Activated naive CD4-positive, alpha-beta T cell treated with anti-CD3 and anti-CD28 coated beads, Interleukin-2, amount 10 ng/mL, durations not matched to agents 7 days and 5 days (primary cell): Measurements from ENCODE around the gene RRP1.
A peak's percentile ranks its signal among the peaks of the same experiment; 100 is the strongest.

ENCODE experiments used
- CTCF ChIA-PET: fragments of 350-600 bp; sonication (Branson Sonifier 250); formaldehyde crosslinking; loops from one replicate; lab custom pipeline; 2021; ENCODE audit warnings: antibody characterized with exemption; lab: Charles Lee
- DNase-seq: peaks from one replicate; pipeline ENCODE4 v3.0.0-alpha.2; 2020
- H3K27ac Mint-ChIP-seq: one replicate; pipeline ENCODE4 v1.8.0; 2021; ENCODE audit warnings: mild to moderate bottlenecking, moderate library complexity, mixed read lengths
- H3K27me3 Mint-ChIP-seq: one replicate; pipeline ENCODE4 v1.8.0; 2021; ENCODE audit warnings: mild to moderate bottlenecking, mixed read lengths
- H3K36me3 Mint-ChIP-seq: one replicate; pipeline ENCODE4 v1.8.0; 2021; ENCODE audit warnings: mixed read lengths
- H3K4me1 Mint-ChIP-seq: one replicate; pipeline ENCODE4 v1.8.0; 2021; ENCODE audit warnings: mixed read lengths
- H3K4me3 Mint-ChIP-seq: one replicate; pipeline ENCODE4 v1.8.0; 2021; ENCODE audit warnings: mild to moderate bottlenecking, moderate library complexity, mixed read lengths
- H3K9me3 Mint-ChIP-seq: one replicate; pipeline ENCODE4 v1.8.0; 2021; ENCODE audit warnings: mixed read lengths

The RRP1 gene

DNA sequence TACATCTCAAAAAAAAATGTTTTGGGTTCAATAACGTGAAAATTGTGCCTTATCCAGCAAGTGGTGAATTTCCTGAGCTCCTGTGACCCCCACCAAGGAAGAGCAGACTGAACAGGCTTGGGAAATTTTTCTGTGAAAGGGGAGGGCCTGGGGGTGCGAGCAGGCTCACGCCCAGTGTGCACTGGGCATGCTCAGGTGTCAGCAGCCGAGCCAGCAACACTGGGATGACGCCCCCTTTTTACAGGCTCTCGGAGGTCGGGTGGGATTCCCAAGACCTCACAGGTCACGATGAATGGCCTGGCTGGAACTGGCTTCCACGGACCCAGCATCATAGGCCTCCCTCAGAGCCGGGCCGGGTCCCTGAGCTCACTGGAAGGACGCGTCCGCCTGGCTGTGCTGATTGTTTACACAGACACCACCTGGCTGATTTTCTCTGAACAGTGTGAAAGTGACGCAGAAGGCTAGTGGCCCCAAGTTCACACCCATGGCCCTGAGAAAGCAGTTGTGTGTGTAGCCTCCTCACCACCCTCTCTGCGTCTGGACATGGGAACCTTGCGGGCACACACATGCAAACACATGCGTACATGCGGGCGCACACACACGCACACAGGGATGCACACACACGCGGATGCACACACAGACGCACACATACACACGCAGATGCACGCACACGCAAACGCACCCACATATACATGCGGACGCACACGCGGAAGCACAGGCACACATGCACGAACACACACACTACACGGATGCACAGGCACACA lies 22.5 kb upstream of the RRP1 start:
- H3K27ac Mint-ChIP-seq: no peak overlapping the region
- DNase-seq: no peak
- H3K9me3 Mint-ChIP-seq: no peaks in the 10 kb centered on the region
- H3K4me3 Mint-ChIP-seq: no peak overlapping the region
- H3K27me3 Mint-ChIP-seq: peaks cover 4% of the 10 kb centered on the region
- H3K4me1 Mint-ChIP-seq: peaks cover 5% of the 10 kb centered on the region
- CTCF ChIA-PET: no interaction called here
- peaks cover 7% of the 10 kb centered on the region for H3K36me3 Mint-ChIP-seq

DNA sequence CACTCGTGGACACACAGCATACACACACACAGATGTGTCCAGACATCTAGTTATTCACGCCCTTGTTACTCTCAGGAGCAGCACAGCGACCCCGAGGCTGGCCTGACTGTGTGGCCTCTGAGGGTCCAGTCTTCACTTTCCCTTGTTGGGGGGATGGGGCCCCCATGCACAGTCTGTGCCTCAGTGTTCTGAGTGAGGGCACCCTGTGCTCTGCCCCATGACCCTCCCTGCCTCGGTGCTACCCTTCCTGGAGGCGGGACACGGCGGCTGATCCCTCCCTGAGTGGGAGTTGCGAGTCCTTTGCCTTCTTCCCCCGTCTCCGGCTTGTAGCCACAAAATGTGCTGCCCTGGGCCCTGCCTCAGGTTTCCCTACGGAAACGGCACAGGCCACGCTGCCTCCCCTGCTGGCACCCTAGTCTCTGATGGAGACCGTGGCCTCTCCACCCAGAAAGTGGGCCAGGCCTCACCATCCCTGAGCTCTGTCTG lies 21.8 kb upstream of the RRP1 start:
- H3K27me3 Mint-ChIP-seq: peaks cover 4% of the 10 kb centered on the region
- no peak overlapping the region for H3K27ac Mint-ChIP-seq
- CTCF ChIA-PET: no interaction called here
- DNase-seq: no peak
- H3K4me3 Mint-ChIP-seq: no peak overlapping the region
- H3K9me3 Mint-ChIP-seq: no peaks in the 10 kb centered on the region
- peaks cover 5% of the 10 kb centered on the region for H3K4me1 Mint-ChIP-seq
- peaks cover 7% of the 10 kb centered on the region for H3K36me3 Mint-ChIP-seq

DNA sequence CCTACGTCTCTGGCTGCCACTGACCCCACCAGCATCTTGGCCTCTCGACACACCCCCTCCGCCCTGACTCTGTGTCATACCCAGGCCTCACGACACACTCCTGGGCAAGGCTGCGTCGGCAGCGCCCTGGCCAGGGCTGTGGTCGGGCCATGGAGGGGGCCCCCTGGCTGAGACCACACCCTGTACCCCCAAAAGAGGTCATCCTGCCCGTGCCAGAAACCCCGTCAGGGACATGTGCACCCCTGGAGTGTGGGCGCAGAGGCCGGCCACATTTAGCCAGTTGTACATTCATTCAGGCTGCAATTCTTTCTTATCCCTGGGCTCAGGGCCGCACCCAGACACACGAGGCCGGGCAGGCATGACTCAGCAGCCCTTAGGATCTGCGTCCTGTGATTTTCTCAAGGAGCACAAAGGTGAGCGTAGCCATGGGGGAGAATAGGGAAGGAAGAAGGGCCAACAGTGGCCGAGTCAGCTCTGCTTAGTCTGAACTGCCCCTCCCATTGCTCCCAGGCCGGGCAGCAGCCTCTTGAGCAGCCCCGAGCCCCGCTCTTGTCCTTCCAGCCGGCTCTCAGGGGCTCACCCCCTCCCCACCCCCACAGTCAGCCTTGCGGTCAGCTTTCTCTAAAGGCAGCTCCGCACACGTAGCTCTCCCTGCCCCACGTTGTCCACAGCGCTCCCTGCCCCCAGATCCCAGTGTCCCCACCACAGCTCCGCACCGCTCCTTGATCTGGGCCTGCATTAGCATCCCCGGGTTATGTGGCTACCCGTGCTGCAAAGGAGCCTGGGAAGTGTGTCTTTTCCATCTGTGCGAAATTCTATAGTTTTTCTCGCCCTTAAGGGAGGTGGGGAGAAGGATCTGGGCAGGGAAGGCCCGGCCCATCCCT lies 21.2 kb upstream of the RRP1 start:
- peaks cover 11% of the 10 kb centered on the region for H3K36me3 Mint-ChIP-seq
- H3K4me3 Mint-ChIP-seq: no peak overlapping the region
- peaks cover 4% of the 10 kb centered on the region for H3K27me3 Mint-ChIP-seq
- no peaks in the 10 kb centered on the region for H3K9me3 Mint-ChIP-seq
- peaks cover 6% of the 10 kb centered on the region for H3K4me1 Mint-ChIP-seq
- no peak for DNase-seq
- CTCF ChIA-PET: no interaction called here
- no peak overlapping the region for H3K27ac Mint-ChIP-seq

GRCh38 chr21:43768868-43769167 lies 20.6 kb upstream of the RRP1 start:
- no peaks in the 10 kb centered on the region for H3K9me3 Mint-ChIP-seq

DNA sequence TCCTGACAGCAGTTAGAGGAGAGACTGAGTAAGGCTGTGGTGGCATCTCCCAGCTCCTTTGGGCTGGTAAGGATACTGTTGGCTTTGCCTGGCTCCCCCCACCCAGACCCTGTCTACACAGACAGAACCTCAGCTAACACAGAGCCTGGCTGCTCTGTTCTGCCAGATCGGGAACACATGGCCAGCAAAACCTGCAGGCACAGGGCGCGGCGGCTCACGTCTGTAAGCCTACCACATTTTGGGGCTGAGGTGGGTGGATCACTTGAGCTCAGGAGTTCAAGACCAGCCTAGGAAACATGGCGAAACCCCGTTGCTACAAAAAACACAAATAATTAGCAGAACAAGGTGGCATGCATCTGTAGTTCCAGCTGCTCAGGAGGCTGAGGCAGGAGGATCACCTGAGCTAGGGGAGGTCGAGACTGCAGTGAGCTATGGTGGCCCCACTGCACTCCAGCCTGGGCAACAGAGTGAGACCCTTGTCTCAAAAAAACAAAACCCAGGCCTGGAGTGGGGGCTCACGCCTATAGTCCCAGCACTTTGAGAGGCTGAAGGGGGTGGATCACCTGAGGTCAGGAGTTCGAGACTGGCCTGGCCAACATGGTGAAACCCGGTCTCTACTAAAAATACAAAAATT lies 19.9 kb upstream of the RRP1 start:
- no peak overlapping the region for H3K4me3 Mint-ChIP-seq
- peaks cover 17% of the 10 kb centered on the region for H3K4me1 Mint-ChIP-seq
- H3K27ac Mint-ChIP-seq: no peak overlapping the region
- H3K9me3 Mint-ChIP-seq: no peaks in the 10 kb centered on the region
- H3K27me3 Mint-ChIP-seq: peaks cover 4% of the 10 kb centered on the region
- CTCF ChIA-PET: no interaction called here
- no peak for DNase-seq
- H3K36me3 Mint-ChIP-seq: peaks cover 20% of the 10 kb centered on the region

More at GRCh38 chr21:43768868-43769167, 20.6 kb upstream of the RRP1 start:
- no peak for DNase-seq
- H3K27me3 Mint-ChIP-seq: peaks cover 4% of the 10 kb centered on the region
- CTCF ChIA-PET: no interaction called here
- H3K27ac Mint-ChIP-seq: no peak overlapping the region
- no peak overlapping the region for H3K4me3 Mint-ChIP-seq
- H3K4me1 Mint-ChIP-seq: peaks cover 11% of the 10 kb centered on the region
- H3K36me3 Mint-ChIP-seq: peaks cover 15% of the 10 kb centered on the region

DNA sequence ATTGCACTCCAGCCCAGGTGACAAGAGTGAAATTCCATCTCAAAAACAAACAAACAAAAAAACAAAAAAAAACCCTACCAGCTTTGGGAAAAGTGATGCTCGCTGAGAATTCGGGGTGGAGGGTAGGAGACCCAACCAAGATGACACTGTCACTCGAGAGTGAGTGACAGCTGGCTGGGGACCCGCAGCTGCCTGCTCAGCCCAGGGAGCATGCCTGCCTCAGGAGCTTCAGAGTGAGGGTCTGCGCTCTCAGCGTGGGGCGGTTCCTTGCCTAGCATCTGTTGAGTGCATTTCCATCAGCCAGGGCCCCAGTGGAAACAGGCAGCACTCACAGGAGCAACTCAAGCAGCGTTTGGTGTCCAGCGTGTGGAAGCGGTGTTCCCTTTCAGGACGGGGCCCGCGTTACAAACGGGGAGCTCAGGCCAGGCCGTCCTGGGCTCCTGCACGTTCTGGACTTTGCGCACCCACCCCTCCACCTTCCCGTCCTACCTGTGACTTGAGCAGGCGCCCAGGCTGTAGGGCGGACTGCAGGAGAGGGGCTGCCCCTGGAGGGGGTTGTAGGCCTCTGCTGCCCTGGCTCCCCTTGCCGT lies 19.2 kb upstream of the RRP1 start:
- H3K27ac Mint-ChIP-seq: no peak overlapping the region
- peaks cover 24% of the 10 kb centered on the region for H3K36me3 Mint-ChIP-seq
- peaks cover 4% of the 10 kb centered on the region for H3K27me3 Mint-ChIP-seq
- DNase-seq: no peak
- no peaks in the 10 kb centered on the region for H3K9me3 Mint-ChIP-seq
- CTCF ChIA-PET: no interaction called here
- peaks cover 25% of the 10 kb centered on the region for H3K4me1 Mint-ChIP-seq
- no peak overlapping the region for H3K4me3 Mint-ChIP-seq

- CTCF ChIA-PET: interaction anchor here (0.7 kb wide), 1 partner anchor 11 kb away, joined by 3 read pairs; no protein-coding TSS in a partner anchor
- Mint-ChIP-seq H3K27ac (no peak overlapping the region), H3K27me3 (peaks cover 4% of the 10 kb centered on the region), H3K9me3 (no peaks in the 10 kb centered on the region), H3K4me3 (no peak overlapping the region), H3K4me1 (peaks cover 30% of the 10 kb centered on the region), H3K36me3 (peaks cover 27% of the 10 kb centered on the region)
- no peak for DNase-seq
Observed at GRCh38 chr21:43771199-43771675, 18.1 kb upstream of the RRP1 start.

DNA sequence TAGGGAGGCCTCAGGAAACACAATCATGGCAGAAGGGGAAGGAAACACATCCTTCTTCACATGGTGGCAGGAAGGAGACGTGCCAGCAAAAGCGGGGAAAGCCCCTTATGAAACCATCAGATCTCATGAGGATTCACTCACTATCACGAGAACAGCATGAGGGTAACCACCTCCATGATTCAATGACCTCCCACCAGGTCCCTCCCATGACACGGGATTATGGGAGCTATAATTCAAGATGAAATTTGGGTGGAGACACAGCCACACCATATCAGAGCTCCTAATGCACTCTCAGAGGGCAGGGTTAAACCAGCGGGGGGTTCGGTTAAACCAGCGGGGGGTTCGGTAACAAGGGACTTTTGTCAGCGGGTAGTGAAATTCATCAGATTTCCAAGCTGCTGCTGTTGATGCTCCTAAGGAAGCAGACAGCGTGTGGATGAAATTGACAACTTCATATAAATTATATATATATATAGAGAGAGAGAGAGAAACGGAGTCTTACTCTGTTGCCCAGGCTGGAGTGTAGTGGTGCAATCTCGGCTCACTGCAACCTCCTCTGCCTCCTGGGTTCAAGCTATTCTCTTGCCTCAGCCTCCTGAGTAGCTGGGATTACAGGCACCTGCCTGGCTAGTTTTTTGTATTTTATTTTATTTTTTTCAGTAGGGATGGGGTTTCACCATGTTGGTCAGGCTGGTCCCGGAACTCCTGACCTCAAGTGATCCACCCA lies 17.5 kb upstream of the RRP1 start:
- peaks cover 27% of the 10 kb centered on the region for H3K36me3 Mint-ChIP-seq
- H3K9me3 Mint-ChIP-seq: no peaks in the 10 kb centered on the region
- H3K27ac Mint-ChIP-seq: peak overlapping the region; percentile 42
- peaks cover 30% of the 10 kb centered on the region for H3K4me1 Mint-ChIP-seq
- CTCF ChIA-PET: interaction anchor here (0.7 kb wide), 1 partner anchor 10 kb away, joined by 3 read pairs; no protein-coding TSS in a partner anchor
- peaks cover 4% of the 10 kb centered on the region for H3K27me3 Mint-ChIP-seq
- no peak for DNase-seq
- H3K4me3 Mint-ChIP-seq: no peak overlapping the region

DNA sequence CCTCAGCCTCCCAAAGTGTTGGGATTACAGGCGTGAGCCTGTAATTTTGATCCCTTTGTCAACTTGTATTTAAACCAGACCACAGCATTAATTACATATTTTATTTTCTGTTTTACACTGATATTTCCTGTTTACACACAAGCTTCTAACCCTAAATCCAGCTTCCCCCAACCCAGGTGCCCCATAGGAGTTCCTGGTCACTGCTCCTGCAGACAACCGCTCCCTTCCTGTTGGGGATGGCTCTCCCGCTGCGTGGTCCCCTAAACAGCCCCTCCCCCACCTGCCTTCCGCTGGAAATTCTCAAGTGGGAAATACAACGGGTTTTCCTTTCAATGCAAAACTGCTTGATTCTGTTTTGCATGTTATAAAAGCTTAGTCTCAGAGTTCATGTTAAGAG lies 17.0 kb upstream of the RRP1 start:
- H3K27ac Mint-ChIP-seq: no peak overlapping the region
- DNase-seq: no peak
- peaks cover 27% of the 10 kb centered on the region for H3K36me3 Mint-ChIP-seq
- no peak overlapping the region for H3K4me3 Mint-ChIP-seq
- peaks cover 4% of the 10 kb centered on the region for H3K27me3 Mint-ChIP-seq
- H3K9me3 Mint-ChIP-seq: no peaks in the 10 kb centered on the region
- H3K4me1 Mint-ChIP-seq: peaks cover 32% of the 10 kb centered on the region
- CTCF ChIA-PET: no interaction called here

GRCh38 chr21:43774163-43774562 lies 15.2 kb upstream of the RRP1 start:
- peaks cover 27% of the 10 kb centered on the region for H3K36me3 Mint-ChIP-seq
- no peak overlapping the region for H3K27ac Mint-ChIP-seq
- peak overlapping the region; percentile 35 for H3K4me3 Mint-ChIP-seq
- no peaks in the 10 kb centered on the region for H3K9me3 Mint-ChIP-seq
- H3K27me3 Mint-ChIP-seq: no peaks in the 10 kb centered on the region
- no peak for DNase-seq
- CTCF ChIA-PET: no interaction called here
- H3K4me1 Mint-ChIP-seq: peaks cover 49% of the 10 kb centered on the region

- Mint-ChIP-seq H3K4me1 (peaks cover 56% of the 10 kb centered on the region), H3K9me3 (no peaks in the 10 kb centered on the region), H3K4me3 (peak overlapping the region; percentile 97), H3K27ac (peak overlapping the region; percentile 86), H3K27me3 (no peaks in the 10 kb centered on the region), H3K36me3 (peaks cover 27% of the 10 kb centered on the region)
- CTCF ChIA-PET: no interaction called here
- no peak for DNase-seq
Observed at GRCh38 chr21:43775190-43775589, 14.2 kb upstream of the RRP1 start.

DNA sequence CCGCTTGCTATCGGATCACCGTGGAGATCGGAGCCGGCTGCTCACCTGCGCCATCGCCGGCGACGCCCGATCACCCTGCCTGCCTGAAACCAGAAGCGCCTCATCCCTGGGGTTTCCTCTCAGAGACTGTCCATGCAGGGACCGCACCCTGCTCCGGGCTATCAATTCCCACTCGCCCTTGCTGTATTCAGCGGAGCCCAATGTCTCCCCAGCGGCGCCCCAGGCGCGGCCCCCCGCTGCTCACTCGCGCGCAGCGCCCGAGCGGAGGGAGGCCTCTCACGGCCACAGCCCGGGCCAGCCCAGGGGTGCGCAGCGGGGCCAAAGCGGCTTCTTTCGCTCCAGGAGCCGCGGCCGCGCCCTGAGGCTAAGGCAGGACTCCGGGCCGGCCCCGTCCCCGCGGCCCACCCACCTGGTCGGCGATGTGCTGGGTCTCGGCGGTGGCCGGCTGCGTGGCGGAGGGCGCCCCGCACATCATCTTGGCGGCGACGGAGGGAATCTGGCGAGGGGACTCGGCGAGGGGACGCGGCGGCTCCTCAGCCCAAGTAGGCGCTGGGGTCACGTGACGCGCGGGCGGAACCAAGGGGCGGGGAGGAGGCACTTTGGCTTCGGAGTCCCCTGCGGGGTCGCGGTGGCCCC lies 13.5 kb upstream of the RRP1 start, which contains the start of gene CSTB:
TSS of gene CSTB (minus strand) at position 514 of the 636 bp plus-strand sequence. CDS start at position 475, 39 bp downstream.
- Mint-ChIP-seq H3K27me3 (no peaks in the 10 kb centered on the region), H3K27ac (peak within 1 kb of the TSS; percentile 88), H3K4me1 (peaks cover 61% of the 10 kb centered on the region), H3K36me3 (peaks cover 27% of the 10 kb centered on the region), H3K9me3 (no peaks in the 10 kb centered on the region), H3K4me3 (peak within 1 kb of the TSS; percentile 97)
- CTCF ChIA-PET: no interaction called here
- DNase-seq: peak; percentile 93

DNA sequence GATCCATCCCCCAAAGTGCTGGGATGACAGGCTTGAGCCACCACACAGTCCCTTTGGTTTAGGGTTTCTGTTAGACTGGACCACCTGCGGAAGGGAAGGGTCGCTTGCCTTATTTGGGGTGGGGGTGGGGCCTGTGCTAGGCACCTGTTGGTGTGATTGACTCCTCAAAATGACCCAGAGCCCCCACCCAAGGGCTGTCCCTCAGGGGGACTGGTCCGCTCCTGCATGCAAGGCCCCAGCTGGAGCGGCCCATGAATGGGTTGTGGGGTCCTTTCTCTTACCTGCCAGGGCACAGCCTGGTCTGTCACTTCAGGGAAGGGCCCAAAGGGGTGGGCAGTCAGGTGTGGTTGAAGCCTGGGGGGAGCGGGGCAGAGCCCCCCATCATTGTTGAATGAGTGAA lies 11.4 kb upstream of the RRP1 start:
- H3K4me1 Mint-ChIP-seq: peaks cover 70% of the 10 kb centered on the region
- H3K9me3 Mint-ChIP-seq: no peaks in the 10 kb centered on the region
- peak overlapping the region; percentile 86 for H3K27ac Mint-ChIP-seq
- no peak for DNase-seq
- CTCF ChIA-PET: no interaction called here
- peaks cover 21% of the 10 kb centered on the region for H3K36me3 Mint-ChIP-seq
- no peaks in the 10 kb centered on the region for H3K27me3 Mint-ChIP-seq
- peak overlapping the region; percentile 56 for H3K4me3 Mint-ChIP-seq
